ENCODE measurements around the gene FGD2. TPM values are rescaled to one million over a fixed set of nuclear protein-coding genes. Genes with fewer than 3 reads are reported as not detected.

The FGD2 gene
- polyA plus RNA-seq, 1 donor from 2014 or later, result not detected

GRCh38 chr6:36985808-36986703 lies 19.4 kb upstream of the FGD2 start, which contains the start of gene MTCH1:
MTCH1 (minus strand) TSS chr6:36986196; CDS start chr6:36986173, 23 bp downstream.
- no peaks in the 10 kb centered on the region for H3K27me3 ChIP-seq (ENCODE audit: insufficient read depth, low read depth, low read length)
- H4K20me1 ChIP-seq (ENCODE audit: insufficient read depth), result peaks cover 7% of the 10 kb centered on the region
- no peaks in the 10 kb centered on the region for H3F3A ChIP-seq (ENCODE audit: insufficient read depth, low read length, poor library complexity, severe bottlenecking)
- peak within 1 kb of the TSS; percentile 89 for H3K4me3 ChIP-seq (ENCODE audit: low read length)
- no peaks in the 10 kb centered on the region for H3K9me2 ChIP-seq (ENCODE audit: insufficient read depth, low read length)
- no peak for TF ChIP-seq REST (IDR thresholded peaks at IDR 0.05; ENCODE audit: borderline replicate concordance)
- peak; percentile 25 for TF ChIP-seq TAF1 (IDR thresholded peaks at IDR 0.05; ENCODE audit: low read depth)
- no peak for TF ChIP-seq RAD21 (conservative IDR thresholded peaks at IDR 0.05)
- TF ChIP-seq, protein P1, sequence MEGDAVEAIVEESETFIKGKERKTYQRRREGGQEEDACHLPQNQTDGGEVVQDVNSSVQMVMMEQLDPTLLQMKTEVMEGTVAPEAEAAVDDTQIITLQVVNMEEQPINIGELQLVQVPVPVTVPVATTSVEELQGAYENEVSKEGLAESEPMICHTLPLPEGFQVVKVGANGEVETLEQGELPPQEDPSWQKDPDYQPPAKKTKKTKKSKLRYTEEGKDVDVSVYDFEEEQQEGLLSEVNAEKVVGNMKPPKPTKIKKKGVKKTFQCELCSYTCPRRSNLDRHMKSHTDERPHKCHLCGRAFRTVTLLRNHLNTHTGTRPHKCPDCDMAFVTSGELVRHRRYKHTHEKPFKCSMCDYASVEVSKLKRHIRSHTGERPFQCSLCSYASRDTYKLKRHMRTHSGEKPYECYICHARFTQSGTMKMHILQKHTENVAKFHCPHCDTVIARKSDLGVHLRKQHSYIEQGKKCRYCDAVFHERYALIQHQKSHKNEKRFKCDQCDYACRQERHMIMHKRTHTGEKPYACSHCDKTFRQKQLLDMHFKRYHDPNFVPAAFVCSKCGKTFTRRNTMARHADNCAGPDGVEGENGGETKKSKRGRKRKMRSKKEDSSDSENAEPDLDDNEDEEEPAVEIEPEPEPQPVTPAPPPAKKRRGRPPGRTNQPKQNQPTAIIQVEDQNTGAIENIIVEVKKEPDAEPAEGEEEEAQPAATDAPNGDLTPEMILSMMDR (IDR thresholded peaks at IDR 0.05; ENCODE audit: poor library complexity, severe bottlenecking), result no peak
- TF ChIP-seq SMC3 (conservative IDR thresholded peaks at IDR 0.05; ENCODE audit: poor library complexity), result peak; percentile 63
- peak; percentile 92 for TF ChIP-seq POLR2AphosphoS5 (IDR thresholded peaks at IDR 0.05)
- peak; percentile 92 for TF ChIP-seq MXI1 (conservative IDR thresholded peaks at IDR 0.05; ENCODE audit: poor library complexity, severe bottlenecking)
- no peak for TF ChIP-seq EZH2 (IDR thresholded peaks at IDR 0.05; ENCODE audit: borderline replicate concordance, insufficient read depth, low read length, poor library complexity, severe bottlenecking)
- peak; percentile 73 for TF ChIP-seq EP300 (conservative IDR thresholded peaks at IDR 0.05; ENCODE audit: poor library complexity, severe bottlenecking)
- no peaks in the 10 kb centered on the region for H3K36me3 ChIP-seq (ENCODE audit: insufficient read depth, low read length)
- H3K9me3 ChIP-seq (ENCODE audit: low read length), result no peaks in the 10 kb centered on the region
- peak within 1 kb of the TSS; percentile 88 for H2AFZ ChIP-seq (ENCODE audit: low read depth, low read length)
- H3K4me2 ChIP-seq (ENCODE audit: low read length), result peak within 1 kb of the TSS; percentile 98
- peak within 1 kb of the TSS; percentile 89 for H3K27ac ChIP-seq (ENCODE audit: low read length)
- H3K79me2 ChIP-seq (replicated peaks; ENCODE audit: insufficient read depth, low read length), result peaks cover 42% of the 10 kb centered on the region
- H3K9ac ChIP-seq (ENCODE audit: low read length), result peak within 1 kb of the TSS; percentile 92

DNA sequence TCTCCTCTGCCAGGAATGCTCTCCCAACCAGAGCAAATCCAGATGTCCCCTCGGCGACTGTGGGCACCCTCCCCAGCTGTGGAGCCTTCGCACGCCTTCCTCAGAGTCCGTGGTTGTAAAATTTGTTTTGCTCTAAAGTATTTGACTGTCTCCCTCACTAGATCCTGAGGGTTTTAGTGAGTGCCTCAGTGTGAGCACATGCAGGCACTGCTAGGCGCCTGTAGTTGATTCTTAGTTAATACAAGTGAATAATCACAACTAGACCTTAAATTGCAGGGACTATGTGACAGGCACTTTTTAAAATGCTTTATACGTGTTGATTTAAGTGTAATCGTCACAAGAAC lies 18.8 kb upstream of the FGD2 start:
- no peaks in the 10 kb centered on the region for H3K9me3 ChIP-seq (ENCODE audit: low read length)
- peak overlapping the region; percentile 89 for H3K4me3 ChIP-seq (ENCODE audit: low read length)
- H3K9me2 ChIP-seq (ENCODE audit: insufficient read depth, low read length), result no peaks in the 10 kb centered on the region
- peak overlapping the region; percentile 89 for H3K27ac ChIP-seq (ENCODE audit: low read length)
- H3K27me3 ChIP-seq (ENCODE audit: insufficient read depth, low read depth, low read length), result no peaks in the 10 kb centered on the region
- H3F3A ChIP-seq (ENCODE audit: insufficient read depth, low read length, poor library complexity, severe bottlenecking), result no peaks in the 10 kb centered on the region
- TF ChIP-seq POLR2AphosphoS5 (IDR thresholded peaks at IDR 0.05) (no peak), EZH2 (IDR thresholded peaks at IDR 0.05; ENCODE audit: borderline replicate concordance, insufficient read depth, low read length, poor library complexity, severe bottlenecking) (no peak), SMC3 (conservative IDR thresholded peaks at IDR 0.05; ENCODE audit: poor library complexity) (no peak), TAF1 (IDR thresholded peaks at IDR 0.05; ENCODE audit: low read depth) (no peak), MXI1 (conservative IDR thresholded peaks at IDR 0.05; ENCODE audit: poor library complexity, severe bottlenecking) (no peak), RAD21 (conservative IDR thresholded peaks at IDR 0.05) (no peak), EP300 (conservative IDR thresholded peaks at IDR 0.05; ENCODE audit: poor library complexity, severe bottlenecking) (no peak), REST (IDR thresholded peaks at IDR 0.05; ENCODE audit: borderline replicate concordance) (no peak)
- TF ChIP-seq, protein P1 (IDR thresholded peaks at IDR 0.05; ENCODE audit: poor library complexity, severe bottlenecking), result no peak
- H3K4me2 ChIP-seq (ENCODE audit: low read length), result peak overlapping the region; percentile 98
- H3K9ac ChIP-seq (ENCODE audit: low read length), result peak overlapping the region; percentile 92
- no peaks in the 10 kb centered on the region for H3K36me3 ChIP-seq (ENCODE audit: insufficient read depth, low read length)
- peaks cover 38% of the 10 kb centered on the region for H3K79me2 ChIP-seq (replicated peaks; ENCODE audit: insufficient read depth, low read length)
- H4K20me1 ChIP-seq (ENCODE audit: insufficient read depth), result peaks cover 1% of the 10 kb centered on the region
- peak overlapping the region; percentile 88 for H2AFZ ChIP-seq (ENCODE audit: low read depth, low read length)

Data from neural cell (in vitro differentiated cells).